Ishikawa (cell line): ENCODE measurements around the gene DNAJB12.

Source experiments
- CEBPB ChIP-seq: IDR thresholded peaks from 2 replicates; pipeline ENCODE4 v1.6.1; 2012
- CREB1 ChIP-seq: IDR thresholded peaks from 2 replicates; pipeline ENCODE4 v1.6.1; 2012; ENCODE audit warnings: low read depth
- EGR1 ChIP-seq: IDR thresholded peaks from 2 replicates; pipeline ENCODE4 v1.6.1; 2012
- EP300 ChIP-seq: IDR thresholded peaks from 2 replicates; pipeline ENCODE4 v1.6.1; 2012; ENCODE audit warnings: borderline replicate concordance
- FOXM1 ChIP-seq: IDR thresholded peaks from 2 replicates; pipeline ENCODE4 v1.6.1; 2012; ENCODE audit warnings: low read depth, borderline replicate concordance
- MAX ChIP-seq: IDR thresholded peaks from 2 replicates; pipeline ENCODE4 v1.6.1; 2012
- NFIC ChIP-seq: IDR thresholded peaks from 2 replicates; pipeline ENCODE4 v1.6.1; 2012
- RAD21 ChIP-seq: IDR thresholded peaks from 2 replicates; pipeline ENCODE4 v1.6.1; 2012; ENCODE audit warnings: low read depth
- REST ChIP-seq: IDR thresholded peaks from 2 replicates; pipeline ENCODE4 v1.6.1; 2012; ENCODE audit warnings: low read depth, mild to moderate bottlenecking
- TAF1 ChIP-seq: IDR thresholded peaks from 2 replicates; pipeline ENCODE4 v1.6.1; 2012; ENCODE audit warnings: low read depth, mild to moderate bottlenecking
- TCF12 ChIP-seq: IDR thresholded peaks from 2 replicates; pipeline ENCODE4 v1.6.1; 2012; ENCODE audit warnings: low read depth
- TEAD4 ChIP-seq: IDR thresholded peaks from 2 replicates; pipeline ENCODE4 v1.6.1; 2012
- USF1 ChIP-seq: IDR thresholded peaks from 2 replicates; pipeline ENCODE4 v1.6.1; 2012
- YY1 ChIP-seq: IDR thresholded peaks from 2 replicates; pipeline ENCODE4 v1.6.1; 2012; ENCODE audit warnings: low read depth
- ZBTB7A ChIP-seq: IDR thresholded peaks from 2 replicates; pipeline ENCODE4 v1.6.1; 2012; ENCODE audit warnings: low read depth

DNAJB12 gene

GRCh38 chr10:72386916-72387586 is 32.3 kb upstream of the DNAJB12 start:
- TF ChIP-seq REST (no peak), EGR1 (no peak), RAD21 (no peak), TCF12 (no peak), YY1 (no peak), USF1 (no peak), TAF1 (no peak), TEAD4 (no peak), MAX (no peak), CREB1 (no peak), FOXM1 (no peak), NFIC (no peak), EP300 (no peak)

- TF ChIP-seq NFIC (peak; percentile 51; the same call in 1 of the 2 replicates), FOXM1 (no peak), TCF12 (no peak), TEAD4 (no peak)
Measured at GRCh38 chr10:72385724-72386123, 31.0 kb upstream of the DNAJB12 start.

GRCh38 chr10:72384982-72385381 is 30.3 kb upstream of the DNAJB12 start:
- TF ChIP-seq EP300: 0 out of 2 replicates have a peak, but pooled peaks have one; percentile 26

- no peak for TF ChIP-seq TCF12
- no peak for TF ChIP-seq CREB1
- no peak for TF ChIP-seq TAF1
- no peak for TF ChIP-seq EP300
- TF ChIP-seq REST: no peak
- no peak for TF ChIP-seq YY1
- TF ChIP-seq RAD21: no peak
- TF ChIP-seq EGR1: no peak
- no peak for TF ChIP-seq TEAD4
- no peak for TF ChIP-seq CEBPB
- no peak for TF ChIP-seq ZBTB7A
- TF ChIP-seq USF1: no peak
- TF ChIP-seq NFIC: no peak
- no peak for TF ChIP-seq FOXM1
- TF ChIP-seq MAX: no peak
Measured at GRCh38 chr10:72379776-72380175, 25.1 kb upstream of the DNAJB12 start.

- TF ChIP-seq CREB1: no peak
- no peak for TF ChIP-seq CEBPB
- TF ChIP-seq REST: no peak
- no peak for TF ChIP-seq NFIC
- TF ChIP-seq USF1: no peak
- TF ChIP-seq ZBTB7A: no peak
- no peak for TF ChIP-seq EGR1
Measured at GRCh38 chr10:72379062-72379461, 24.3 kb upstream of the DNAJB12 start.
